GM12891 (cell line): ENCODE results near the gene SSH3.

Experiments
- PAX5 ChIP-seq: IDR thresholded peaks from 2 replicates; pipeline ENCODE4 v1.6.1; 2011; ENCODE audit warnings: low read length, moderate library complexity, mild to moderate bottlenecking; ENCODE audit not compliant: insufficient read depth, severe bottlenecking
- POLR2A ChIP-seq: IDR thresholded peaks from 2 replicates; pipeline ENCODE4 v1.6.1; 2011; ENCODE audit warnings: low read depth, low read length, control low read depth
- POLR2AphosphoS5 ChIP-seq: IDR thresholded peaks from 2 replicates; pipeline ENCODE4 v1.6.1; 2011; ENCODE audit warnings: low read depth, low read length, control low read depth
- POU2F2 ChIP-seq: IDR thresholded peaks from 2 replicates; pipeline ENCODE4 v1.6.1; 2011; ENCODE audit warnings: low read depth, mild to moderate bottlenecking, control low read depth, low read length, moderate library complexity
- SPI1 ChIP-seq: IDR thresholded peaks from 2 replicates; pipeline ENCODE4 v1.6.1; 2011; ENCODE audit warnings: low read depth, low read length, control low read depth
- TAF1 ChIP-seq: IDR thresholded peaks from 2 replicates; pipeline ENCODE4 v1.6.1; 2011; ENCODE audit warnings: low read depth, low read length, control low read depth

GRCh38 chr11:67332081-67332691 lies 28.9 kb downstream of the SSH3 start:
- no peak for TF ChIP-seq POLR2A
- TF ChIP-seq POLR2AphosphoS5, result no peak
- no peak for TF ChIP-seq POU2F2
- no peak for TF ChIP-seq TAF1
- TF ChIP-seq PAX5, result no peak
- TF ChIP-seq SPI1, result no peak
